Measurements from ENCODE around the gene CNTN4.

The CNTN4 gene

DNA sequence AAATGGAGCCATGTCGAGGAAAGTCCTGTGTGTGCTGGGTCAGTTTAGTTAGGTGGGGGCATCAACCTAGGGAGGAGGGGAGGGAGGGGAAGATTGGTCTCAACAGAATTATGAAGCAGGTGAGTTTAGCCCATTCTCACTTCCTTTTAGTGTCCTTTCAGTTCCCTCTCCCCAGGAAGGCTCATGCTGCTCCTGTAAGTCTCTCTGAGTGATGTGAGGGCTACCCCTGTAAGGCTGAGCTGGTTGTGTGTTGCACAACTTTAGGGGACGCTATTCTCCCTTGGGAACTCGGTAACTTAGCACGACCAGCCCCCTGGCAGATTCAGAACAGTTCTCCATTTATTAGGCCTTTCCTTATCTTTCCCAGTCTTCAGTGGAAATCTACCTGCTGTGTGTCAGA lies 990.4 kb downstream of the CNTN4 start:
- DNase-seq (ENCODE audit: low read depth, low spot score) = no peak

- no peak for DNase-seq (ENCODE audit: low read depth, low spot score)
Observed at GRCh38 chr3:3097958-3098357, 999.3 kb downstream of the CNTN4 start.

DNA sequence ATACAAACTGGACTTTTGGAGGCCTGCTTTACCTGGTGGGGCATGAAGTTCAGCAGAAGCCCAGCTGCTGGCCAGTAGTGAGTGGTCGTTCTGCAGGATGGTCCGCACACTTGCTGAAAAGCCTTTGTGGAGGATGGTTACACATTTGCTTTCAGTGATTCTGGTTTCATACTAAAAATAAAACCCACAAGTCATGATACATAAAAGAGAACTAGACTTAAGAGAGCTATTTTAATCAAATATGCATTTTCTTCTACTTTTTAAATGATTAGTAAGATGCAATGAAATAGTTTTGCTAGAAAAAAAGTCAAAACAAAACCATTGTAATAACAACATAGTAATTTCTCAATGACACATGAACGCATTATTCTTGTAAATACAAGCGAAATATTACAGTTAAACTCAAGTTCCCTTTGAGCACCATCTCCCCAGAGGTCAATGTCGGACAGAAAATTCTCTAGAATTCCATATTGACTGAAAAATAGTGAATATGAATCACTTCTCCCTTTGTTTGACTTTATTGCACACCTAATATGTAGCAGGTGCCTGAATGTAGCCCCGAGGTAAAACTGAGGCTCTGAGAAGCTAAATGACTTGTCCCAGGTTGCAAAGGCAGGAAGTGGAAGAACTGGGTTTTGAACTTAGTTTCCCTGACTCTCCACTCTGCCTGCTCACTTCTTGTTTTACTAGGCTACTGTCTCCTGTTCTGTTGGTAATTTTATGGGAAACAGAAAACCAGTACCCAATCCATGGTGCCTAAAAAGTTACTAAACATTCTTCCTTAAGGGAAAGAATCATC lies 1003.2 kb downstream of the CNTN4 start:
- DNase-seq (ENCODE audit: low read depth, low spot score) = no peak

- DNase-seq (ENCODE audit: low read depth, low spot score) = no peak
Observed at GRCh38 chr3:3102751-3103150, 1004.1 kb downstream of the CNTN4 start.

- no peak for DNase-seq (ENCODE audit: low read depth, low spot score)
Observed at GRCh38 chr3:3105246-3105645, 1006.6 kb downstream of the CNTN4 start.

GRCh38 chr3:3105815-3106214 lies 1007.1 kb downstream of the CNTN4 start:
- DNase-seq (ENCODE audit: low read depth, low spot score) = no peak

DNA sequence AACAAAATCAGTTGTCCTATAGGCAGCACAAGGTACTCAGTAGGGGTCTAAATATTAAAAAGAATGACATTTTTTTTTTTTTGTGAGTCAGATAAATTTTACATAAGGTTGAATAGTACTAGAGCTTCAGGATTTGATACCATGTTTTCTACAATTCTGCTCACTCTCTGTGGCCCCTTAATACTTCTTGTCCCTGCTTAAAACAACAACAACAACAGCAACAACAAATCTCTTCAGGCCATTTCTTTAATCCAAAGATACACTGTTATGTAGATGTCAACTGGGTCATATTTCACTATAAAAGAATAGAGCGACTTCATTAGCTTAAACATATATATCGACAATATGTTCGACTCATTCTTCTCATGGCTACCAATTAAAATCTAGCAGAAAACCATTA lies 1008.5 kb downstream of the CNTN4 start:
- DNase-seq (ENCODE audit: low read depth, low spot score) = no peak
